Measurements from ENCODE around the gene SEPTIN5. TPM values are rescaled to one million over a fixed set of nuclear protein-coding genes. Genes with fewer than 3 reads are reported as not detected.
A peak's percentile ranks its signal among the peaks of the same experiment; 100 is the strongest.

The SEPTIN5 gene
- total and polyA plus RNA-seq, 9 of the 15 experiments (the other 6 are each of a cell fraction or from before 2014, with no cell fraction given): 0.03 to 195 (median 119) TPM

- intact Hi-C loops (cut with micrococcal nuclease) (no loop called here), in situ Hi-C loops (cut with MboI) (no loop called here)
- no peak for TF ChIP-seq FOXM1 (IDR thresholded peaks at IDR 0.05; ENCODE audit: low read depth)
- TF ChIP-seq FOXM1 (CRISPR knock-in tag; IDR thresholded peaks at IDR 0.05; ENCODE audit: low read depth): no peak
- TF ChIP-seq ZNF280A (IDR thresholded peaks at IDR 0.05; ENCODE audit: low read depth, partially characterized antibody): no peak
- TF ChIP-seq JUN (IDR thresholded peaks at IDR 0.05; ENCODE audit: borderline replicate concordance, low read depth, low read length): 0 out of 2 replicates have a peak, but pooled peaks have one; percentile 7
- TF ChIP-seq JUN (CRISPR knock-in tag; IDR thresholded peaks at IDR 0.05; ENCODE audit: borderline replicate concordance): no peak
- no peak for TF ChIP-seq GABPB1 (CRISPR knock-in tag; IDR thresholded peaks at IDR 0.05)
- no peak for TF ChIP-seq HDGF (IDR thresholded peaks at IDR 0.05)
- TF ChIP-seq, protein P1, sequence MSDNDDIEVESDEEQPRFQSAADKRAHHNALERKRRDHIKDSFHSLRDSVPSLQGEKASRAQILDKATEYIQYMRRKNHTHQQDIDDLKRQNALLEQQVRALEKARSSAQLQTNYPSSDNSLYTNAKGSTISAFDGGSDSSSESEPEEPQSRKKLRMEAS (CRISPR knock-in tag; IDR thresholded peaks at IDR 0.05): no peak
- TF ChIP-seq CBFA2T3 (IDR thresholded peaks at IDR 0.05): peak; percentile 32
- TF ChIP-seq, protein P2, sequence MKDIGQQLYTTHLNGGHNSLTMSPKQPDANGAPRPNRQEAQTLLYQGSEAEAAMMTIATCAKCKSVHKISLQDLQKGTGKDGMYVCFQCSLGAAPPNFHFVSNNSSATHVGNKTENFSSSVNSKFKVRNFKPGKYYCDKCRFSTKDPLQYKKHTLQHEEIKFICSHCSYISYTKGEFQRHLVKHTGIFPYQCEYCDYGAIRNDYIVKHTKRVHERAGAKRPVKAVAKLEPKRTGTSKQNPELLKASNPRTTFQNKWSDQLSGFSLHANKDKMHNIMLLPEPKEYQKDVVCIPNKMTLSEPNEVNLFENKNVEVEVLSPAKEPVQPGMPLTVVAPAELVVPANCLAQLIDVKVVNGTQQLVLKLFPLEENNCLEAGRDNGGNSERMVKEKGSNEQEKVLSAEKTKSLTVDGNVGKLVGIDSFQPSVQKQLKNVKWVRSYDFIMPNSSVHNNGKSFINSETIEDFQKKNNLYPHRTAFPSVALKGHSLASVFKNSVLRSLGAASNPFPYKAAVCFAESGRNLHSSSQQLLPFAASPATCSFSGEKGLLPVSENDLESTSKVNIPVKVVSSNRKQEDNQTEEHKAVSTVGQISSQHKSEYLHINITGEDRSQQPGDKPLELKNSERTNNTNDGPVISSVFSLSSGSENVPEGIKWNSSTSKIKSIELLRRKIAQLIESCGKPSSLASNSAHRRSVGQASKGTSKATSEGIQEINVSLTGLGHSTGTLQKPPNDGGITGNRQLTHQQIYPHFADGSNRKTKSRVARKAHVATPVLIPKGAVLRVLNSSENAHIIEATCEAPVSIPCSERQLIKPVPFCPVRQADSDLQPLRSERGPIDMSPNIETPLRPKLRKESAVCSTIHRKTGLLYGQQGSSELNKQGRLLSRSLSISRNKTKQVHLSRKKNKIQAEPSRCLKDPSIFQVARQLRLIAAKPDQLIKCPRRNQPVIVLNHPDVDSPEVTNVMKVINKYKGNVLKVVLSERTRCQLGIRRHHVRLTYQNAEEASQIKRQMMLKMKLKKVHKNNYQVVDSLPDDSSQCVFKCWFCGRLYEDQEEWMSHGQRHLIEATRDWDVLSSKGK (CRISPR knock-in tag; IDR thresholded peaks at IDR 0.05): no peak
- 0 out of 2 replicates have a peak, but pooled peaks have one; percentile 25 for TF ChIP-seq TEAD2 (tag; IDR thresholded peaks at IDR 0.05)
- TF ChIP-seq RCOR1 (IDR thresholded peaks at IDR 0.05; ENCODE audit: borderline replicate concordance in 1 of 2, low read depth in 2 of 2, low read length in 2 of 2): peak in 1 of 2 experiments; percentile 89; a peak in 2 of 4 replicates
- TF ChIP-seq, protein P3, sequence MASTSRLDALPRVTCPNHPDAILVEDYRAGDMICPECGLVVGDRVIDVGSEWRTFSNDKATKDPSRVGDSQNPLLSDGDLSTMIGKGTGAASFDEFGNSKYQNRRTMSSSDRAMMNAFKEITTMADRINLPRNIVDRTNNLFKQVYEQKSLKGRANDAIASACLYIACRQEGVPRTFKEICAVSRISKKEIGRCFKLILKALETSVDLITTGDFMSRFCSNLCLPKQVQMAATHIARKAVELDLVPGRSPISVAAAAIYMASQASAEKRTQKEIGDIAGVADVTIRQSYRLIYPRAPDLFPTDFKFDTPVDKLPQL (IDR thresholded peaks at IDR 0.05; ENCODE audit: extremely low read depth, insufficient read length): no peak
- no peak for TF ChIP-seq ZC3H8 (IDR thresholded peaks at IDR 0.05)
- TF ChIP-seq STAT5A (IDR thresholded peaks at IDR 0.05; ENCODE audit: borderline replicate concordance, low read length): 0 out of 2 replicates have a peak, but pooled peaks have one; percentile 11
- TF ChIP-seq ZNF695 (CRISPR knock-in tag; IDR thresholded peaks at IDR 0.05): no peak
Observed at GRCh38 chr22:19696504-19697276, 17.6 kb upstream of the SEPTIN5 start.

More at GRCh38 chr22:19696504-19697276, 17.6 kb upstream of the SEPTIN5 start:
- Histone ChIP-seq H2AFZ (ENCODE audit: low read depth, low read length) (no peak overlapping the region), H3K4me3 (no peak overlapping the region), H3K9me1 (ENCODE audit: control insufficient read depth, insufficient read depth, low read length) (no peaks in the 10 kb centered on the region), H3K4me2 (ENCODE audit: insufficient read depth, low read length) (no peak overlapping the region), H3K36me3 (ENCODE audit: control insufficient read depth, insufficient read depth, low read length) (no peaks in the 10 kb centered on the region), H3K9me3 (replicated peaks; ENCODE audit: control insufficient read depth, insufficient read depth, low read depth, low read length) (no peaks in the 10 kb centered on the region), H3K79me2 (ENCODE audit: control insufficient read depth, insufficient read depth, low read length) (no peaks in the 10 kb centered on the region), H3K27ac (ENCODE audit: extremely low read depth, low read depth, low read length) (no peak overlapping the region), H4K20me1 (replicated peaks; ENCODE audit: control insufficient read depth, insufficient read depth, low read length) (no peaks in the 10 kb centered on the region), H3K27me3 (ENCODE audit: control insufficient read depth in 2 of 2, insufficient read depth in 2 of 2, low read length in 2 of 2) (peaks cover 0 to 11% of the 10 kb centered on the region in 2 experiments; a peak in 2 of 5 replicates), H3K4me1 (replicated peaks in 1 of 2; ENCODE audit: control insufficient read depth in 2 of 2, insufficient read depth in 2 of 2, low read length in 2 of 2) (peaks cover 9 to 27% of the 10 kb centered on the region in 2 experiments; a peak in 4 of 5 replicates), H3K9ac (ENCODE audit: insufficient read depth in 1 of 2, low read depth in 2 of 2, low read length in 2 of 2) (peak overlapping the region in 1 of 2 experiments; percentile 65; a peak in 1 of 4 replicates)
- DNase-seq (ENCODE audit: extremely low read depth in 1 of 4, low spot score in 3 of 4) (peak in 1 of 4 experiments; percentile 14), ATAC-seq (no peak), FAIRE-seq (no peak)
- no TSS peak for BruUV-seq (replicated peaks)
- WGBS (ENCODE audit: insufficient coverage, low coverage, missing lambda C conversion rate): 42% methylated on average over 2 of the region's 2 CpGs
- ChIA-PET POLR2A (interaction anchor here (0.7 to 2.6 kb wide), 7 partner anchors 8 to 57 kb away, joined by 4 to 12 read pairs (median 5); no protein-coding TSS in a partner anchor), CTCF (ENCODE audit: low intra/inter-chr PET ratio) (no interaction called here)
